Fibroblast of villous mesenchyme (primary cell): Measurements from ENCODE around the gene CEBPA. TPM values are rescaled to one million over a fixed set of nuclear protein-coding genes. Genes with fewer than 3 reads are reported as not detected.

Experiments
- DNase-seq: peaks from one replicate; pipeline ENCODE4 v3.0.0-alpha.2; 2010; ENCODE audit warnings: low read depth
- H3K4me3 ChIP-seq: 2 replicates; pipeline ENCODE4 v1.5.1; 2011; ENCODE audit warnings: low read depth, mild to moderate bottlenecking, low read length
- CTCF ChIP-seq: IDR thresholded peaks from 2 replicates; pipeline ENCODE4 v1.5.1; 2012; ENCODE audit warnings: low read depth, mild to moderate bottlenecking, low read length; ENCODE audit not compliant: insufficient read depth
- total RNA-seq: library from RNA; depleted of rRNA; stranded (reverse); fragments of >200 nt; gene quantifications from 2 replicates; pipeline ENCODE4 v1.2.3, GENCODE V29; 2012

CEBPA gene
- total RNA-seq, 1 donor = under 0.01 TPM

- DNase-seq = no peak
- no peak for TF ChIP-seq CTCF
- no peak overlapping the region for H3K4me3 ChIP-seq
These were observed 20.9 kb downstream of the CEBPA start for GRCh38 chr19:33281296-33281926.

GRCh38 chr19:33280351-33280921, 21.9 kb downstream of the CEBPA start:
- no peak for DNase-seq
- no peak for TF ChIP-seq CTCF
- no peak overlapping the region for H3K4me3 ChIP-seq

GRCh38 chr19:33279430-33280350, 22.6 kb downstream of the CEBPA start:
- DNase-seq = no peak
- H3K4me3 ChIP-seq = no peak overlapping the region
- no peak for TF ChIP-seq CTCF

GRCh38 chr19:33278403-33279269, 23.7 kb downstream of the CEBPA start:
- no peak overlapping the region for H3K4me3 ChIP-seq
- no peak for TF ChIP-seq CTCF
- no peak for DNase-seq

GRCh38 chr19:33278023-33278402, 24.3 kb downstream of the CEBPA start:
- TF ChIP-seq CTCF = no peak
- no peak overlapping the region for H3K4me3 ChIP-seq

GRCh38 chr19:33277434-33277833, 24.9 kb downstream of the CEBPA start:
- no peak overlapping the region for H3K4me3 ChIP-seq
- no peak for DNase-seq
- TF ChIP-seq CTCF = no peak

More at GRCh38 chr19:33278023-33278402, 24.3 kb downstream of the CEBPA start:
- DNase-seq = no peak
